ENCODE data around the gene USP4. TPM values are rescaled to one million over a fixed set of nuclear protein-coding genes. Genes with fewer than 3 reads are reported as not detected.
A peak's percentile ranks its signal among the peaks of the same experiment; 100 is the strongest.
"Not testable (repeated sequence)": the region's sequence is repeated elsewhere in the genome, so short reads cannot be mapped to it uniquely, and the experiment has no call there.

Gene USP4
- total RNA-seq, 4 donors from 2014 or later: 7.2 to 10.2 (median 9.1) TPM

DNA sequence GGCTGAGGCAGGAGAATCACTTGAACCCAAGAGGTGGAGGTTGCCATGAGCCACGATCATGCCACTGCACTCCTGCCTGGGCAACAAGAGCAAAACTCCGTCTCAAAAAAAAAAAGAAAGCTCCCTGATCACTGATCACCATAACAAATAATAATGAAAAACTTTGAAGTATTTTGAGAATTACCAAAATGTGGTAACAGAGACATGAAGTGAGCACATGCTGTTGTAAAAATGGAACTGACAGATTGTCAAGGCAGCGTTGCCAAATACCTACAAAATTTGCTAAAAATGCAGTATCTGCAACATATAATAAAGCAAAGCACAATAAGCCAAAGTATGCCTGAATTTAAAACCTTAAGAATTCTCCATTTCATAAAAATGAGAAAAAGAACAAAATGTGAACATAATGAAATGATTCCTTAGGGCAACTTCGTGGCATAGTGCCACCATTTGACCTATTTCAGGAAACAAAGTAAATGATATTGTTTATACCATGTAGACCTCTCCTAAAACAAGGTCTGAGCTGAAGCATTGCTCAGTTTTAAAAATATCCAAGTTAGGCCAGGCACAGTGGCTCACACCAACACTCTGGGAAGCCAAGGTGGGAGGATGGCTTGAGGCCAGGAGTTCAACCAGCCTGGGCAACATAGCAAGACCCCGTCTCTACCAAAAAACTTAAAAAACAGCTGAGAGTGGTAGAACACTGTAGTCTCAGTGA lies 5.8 kb downstream of the USP4 start:
- Histone ChIP-seq H3K4me1 (peaks cover 17 to 18% of the 10 kb centered on the region in 2 donors), H3K27ac (peak overlapping the region; percentile 45 to 63 (median 52)), H3K4me3 (no peak overlapping the region), H3K27me3 (no peaks in the 10 kb centered on the region), H3K9me3 (no peaks in the 10 kb centered on the region), H3K36me3 (peaks cover 0 to 55% of the 10 kb centered on the region in 2 donors)
- TF ChIP-seq CTCF (IDR thresholded peaks at IDR 0.05 in 4 of 5, conservative IDR thresholded peaks at IDR 0.05 in 1 of 5) (no peak), POLR2A (IDR thresholded peaks at IDR 0.05) (no peak)
- DNase-seq (no peak), ATAC-seq (peak; percentile 55 to 65)
- in situ Hi-C loops (cut with MboI; ENCODE audit: low sequenced_read_pairs in 4 of 4): no loop called here
- intact Hi-C loops (cut with DNase I; ENCODE audit: low total_unique reads): no loop called here

GRCh38 chr3:49333091-49333490 lies 6.8 kb downstream of the USP4 start:
- Histone ChIP-seq H3K36me3 (peaks cover 0 to 65% of the 10 kb centered on the region in 2 donors), H3K27ac (peak overlapping the region; percentile 25 to 63 (median 51)), H3K4me3 (no peak overlapping the region), H3K27me3 (no peaks in the 10 kb centered on the region), H3K9me3 (no peaks in the 10 kb centered on the region), H3K4me1 (peaks cover 12% of the 10 kb centered on the region in 2 donors)
- ATAC-seq: no peak
- intact Hi-C loops (cut with DNase I; ENCODE audit: low total_unique reads): no loop called here
- in situ Hi-C loops (cut with MboI; ENCODE audit: low sequenced_read_pairs in 4 of 4): no loop called here
- TF ChIP-seq POLR2A (IDR thresholded peaks at IDR 0.05) (no peak), CTCF (IDR thresholded peaks at IDR 0.05 in 4 of 5, conservative IDR thresholded peaks at IDR 0.05 in 1 of 5) (no peak)
- DNase-seq: no peak

- Histone ChIP-seq H3K27ac (no peak overlapping the region), H3K27me3 (no peaks in the 10 kb centered on the region), H3K4me1 (peaks cover 6 to 7% of the 10 kb centered on the region in 2 donors), H3K9me3 (no peaks in the 10 kb centered on the region), H3K36me3 (peaks cover 0 to 80% of the 10 kb centered on the region in 2 donors), H3K4me3 (no peak overlapping the region)
- intact Hi-C loops (cut with DNase I; ENCODE audit: low total_unique reads) (no loop called here), in situ Hi-C loops (cut with MboI; ENCODE audit: low sequenced_read_pairs in 4 of 4) (no loop called here)
- DNase-seq: no peak
- ATAC-seq: no peak
- TF ChIP-seq POLR2A (IDR thresholded peaks at IDR 0.05) (no peak), CTCF (IDR thresholded peaks at IDR 0.05 in 4 of 5, conservative IDR thresholded peaks at IDR 0.05 in 1 of 5) (no peak)
Observed at GRCh38 chr3:49329186-49329585, 10.7 kb downstream of the USP4 start.

- in situ Hi-C loops (cut with MboI; ENCODE audit: low sequenced_read_pairs in 4 of 4); H3K9me3 ChIP-seq; H3K27ac ChIP-seq; DNase-seq; H3K4me1 ChIP-seq; H3K4me3 ChIP-seq; H3K27me3 ChIP-seq; ATAC-seq; intact Hi-C loops (cut with DNase I; ENCODE audit: low total_unique reads): not testable (repeated sequence)
- peaks cover 0 to 84% of the 10 kb centered on the region in 2 donors for H3K36me3 ChIP-seq
Observed at GRCh38 chr3:49328350-49328749, 11.5 kb downstream of the USP4 start.

- intact Hi-C loops (cut with DNase I; ENCODE audit: low total_unique reads): no loop called here
- Histone ChIP-seq H3K27ac (no peak overlapping the region), H3K36me3 (peaks cover 0 to 86% of the 10 kb centered on the region in 2 donors), H3K27me3 (no peaks in the 10 kb centered on the region), H3K9me3 (no peaks in the 10 kb centered on the region), H3K4me3 (no peak overlapping the region), H3K4me1 (no peaks in the 10 kb centered on the region)
- TF ChIP-seq POLR2A (IDR thresholded peaks at IDR 0.05): no peak
- in situ Hi-C loops (cut with MboI; ENCODE audit: low sequenced_read_pairs in 4 of 4): no loop called here
- ATAC-seq: no peak
- DNase-seq: no peak
Observed at GRCh38 chr3:49327485-49327884, 12.4 kb downstream of the USP4 start.

Data from gastrocnemius medialis (tissue), 4 donors.